Endothelial cell of umbilical vein (primary cell): ENCODE results near the gene PTPRT. TPM values are rescaled to one million over a fixed set of nuclear protein-coding genes. Genes with fewer than 3 reads are reported as not detected.

Source experiments
- BruUV-seq: library from RNA; stranded (reverse); fragments of 400-500 nt; replicated peaks from 2 replicates; lab custom pipeline; 2021; lab: Mats Ljungman, UMichigan
- CTCF ChIA-PET: fragments of 300-600, 350-600 bp; sonication (Branson Sonifier 250); formaldehyde crosslinking; loops from one replicate; lab custom pipeline; 2021; ENCODE audit warnings: antibody characterized with exemption, inconsistent platforms; lab: Charles Lee
- POLR2A ChIA-PET: fragments of 300-600, 350-600 bp; sonication (Branson Sonifier 250); formaldehyde crosslinking; loops from one replicate; lab custom pipeline; 2021; ENCODE audit warnings: antibody characterized with exemption, inconsistent platforms; lab: Charles Lee
- DNase-seq: peaks from one replicate; pipeline ENCODE4 v3.0.0-alpha.2; 2011; ENCODE audit warnings: low read depth, low spot score
- FAIRE-seq: peaks from 2 replicates; lab custom pipeline; 2011; peaks lifted over from hg19 to GRCh38; lab: Jason Lieb, UNC
- H2AFZ ChIP-seq: 2 replicates; pipeline ENCODE4 v1.6.0; 2012; ENCODE audit warnings: low read depth, low read length, control low read depth, inconsistent platforms
- H3K27ac ChIP-seq: 2 replicates; pipeline ENCODE4 v1.5.1; 2011; ENCODE audit warnings: low read depth, mild to moderate bottlenecking, control low read depth, low read length, moderate library complexity; ENCODE audit not compliant: insufficient read depth
- H3K27me3 ChIP-seq, 2 experiments: 2 replicates each; pipeline versions ENCODE4 v1.6.0 to v1.6.1; 2011; ENCODE audit warnings: low read length in 2 of 2, mixed read lengths in 1 of 2; ENCODE audit not compliant: control insufficient read depth in 2 of 2, insufficient read depth in 2 of 2
- H3K36me3 ChIP-seq, 2 experiments: 2 replicates in 1 of 2; 3 replicates in 1 of 2; pipeline ENCODE4 v1.5.1; 2011; ENCODE audit warnings: low read length in 2 of 2, mild to moderate bottlenecking in 1 of 2, moderate library complexity in 1 of 2; ENCODE audit not compliant: control insufficient read depth in 2 of 2, insufficient read depth in 2 of 2; ENCODE audit errors: extremely low read depth in 1 of 2
- H3K4me1 ChIP-seq: 3 replicates; pipeline ENCODE4 v1.5.1; 2011; ENCODE audit warnings: mild to moderate bottlenecking, low read length; ENCODE audit not compliant: control insufficient read depth, insufficient read depth; ENCODE audit errors: extremely low read depth
- H3K4me2 ChIP-seq: 2 replicates; pipeline ENCODE4 v1.6.1; 2011; ENCODE audit warnings: low read length, control low read depth, mixed read lengths; ENCODE audit not compliant: insufficient read depth
- H3K4me3 ChIP-seq, 3 experiments: fragments of 200-600 bp in 1 of 3; sonication (generic), shearing (Covaris generic) in 1 of 3; replicated peaks in 1 of 3; 2 replicates each; pipeline ENCODE4 v1.5.1; 2011 to 2016; ENCODE audit warnings: control low read depth in 3 of 3, low read length in 3 of 3, mild to moderate bottlenecking in 2 of 3, inconsistent platforms in 1 of 3, low read depth in 1 of 3, moderate library complexity in 1 of 3; ENCODE audit not compliant: insufficient read depth in 1 of 3
- H3K79me2 ChIP-seq: 2 replicates; pipeline ENCODE4 v1.6.0; 2012; ENCODE audit warnings: low read length, inconsistent platforms; ENCODE audit not compliant: control insufficient read depth, insufficient read depth
- H3K9ac ChIP-seq: replicated peaks from 2 replicates; pipeline ENCODE3; 2011; ENCODE audit warnings: low read length, control low read depth; ENCODE audit not compliant: insufficient read depth; ENCODE audit errors: extremely low read depth
- H3K9me1 ChIP-seq: replicated peaks from 3 replicates; pipeline ENCODE4 v1.6.0; 2011; ENCODE audit warnings: mild to moderate bottlenecking, low read length; ENCODE audit not compliant: control insufficient read depth, insufficient read depth; ENCODE audit errors: extremely low read depth
- H3K9me3 ChIP-seq: replicated peaks from 2 replicates; pipeline ENCODE4 v1.5.1; 2012; ENCODE audit warnings: low read length, inconsistent platforms; ENCODE audit not compliant: control insufficient read depth, insufficient read depth
- H4K20me1 ChIP-seq: replicated peaks from 2 replicates; pipeline ENCODE3; 2011; ENCODE audit warnings: mild to moderate bottlenecking, low read length; ENCODE audit not compliant: control insufficient read depth, insufficient read depth; ENCODE audit errors: extremely low read depth
- CTCF ChIP-seq, 2 donors: IDR thresholded peaks; 1 replicate in 1 of 2; 2 replicates in 1 of 2; pipeline ENCODE4 v1.5.1; 2011; ENCODE audit warnings: low read length in 2 of 2, mild to moderate bottlenecking in 2 of 2, moderate library complexity in 2 of 2, control low read depth in 1 of 2, inconsistent platforms in 1 of 2, low read depth in 1 of 2; ENCODE audit not compliant: insufficient read depth in 1 of 2; ENCODE audit errors: extremely low read depth in 1 of 2
- EZH2 ChIP-seq: IDR thresholded peaks from 2 replicates; pipeline ENCODE4 v1.6.1; 2012; ENCODE audit warnings: borderline replicate concordance, low read depth, mild to moderate bottlenecking, moderate library complexity, low read length, inconsistent platforms; ENCODE audit not compliant: severe bottlenecking
- FOS ChIP-seq: IDR thresholded peaks from 2 replicates; pipeline ENCODE4 v1.6.1; 2011; ENCODE audit warnings: mild to moderate bottlenecking, low read length, moderate library complexity, borderline replicate concordance; ENCODE audit not compliant: insufficient read depth
- GATA2 ChIP-seq: IDR thresholded peaks from 2 replicates; pipeline ENCODE4 v1.7.0; 2011; ENCODE audit warnings: low read depth, mild to moderate bottlenecking, moderate library complexity, mixed read lengths, low read length; ENCODE audit not compliant: insufficient read length, insufficient read depth
- JUN ChIP-seq: IDR thresholded peaks from 2 replicates; pipeline ENCODE4 v1.6.1; 2011; ENCODE audit warnings: borderline replicate concordance, low read depth; ENCODE audit not compliant: insufficient read length, insufficient read depth
- MAX ChIP-seq: IDR thresholded peaks from 2 replicates; pipeline ENCODE4 v1.6.1; 2011; ENCODE audit not compliant: insufficient read depth, insufficient read length
- MYC ChIP-seq: IDR thresholded peaks from one replicate; pipeline ENCODE4 v1.6.1; 2011; ENCODE audit warnings: mild to moderate bottlenecking, low read depth, low read length
- POLR2A ChIP-seq: IDR thresholded peaks from 2 replicates; pipeline ENCODE4 v1.6.1; 2012; ENCODE audit warnings: low read depth, mild to moderate bottlenecking, control low read depth, low read length
- POLR2AphosphoS5 ChIP-seq: IDR thresholded peaks from 2 replicates; pipeline ENCODE4 v1.6.1; 2012; ENCODE audit warnings: low read depth, mild to moderate bottlenecking, control low read depth, low read length, moderate library complexity; ENCODE audit not compliant: insufficient read depth
- dilution Hi-C: fragments of 300-500 bp; cut with MboI; formaldehyde crosslinking; loops from one replicate; pipeline ENCODE4 v1.15.0; 2019; ENCODE audit warnings: low sequenced_read_pairs; ENCODE audit not compliant: extremely low pct_ligation_motif_present
- intact Hi-C: fragments of 100-400 bp; cut with micrococcal nuclease; formaldehyde crosslinking; loops from one replicate; pipeline ENCODE4 v1.10.0; 2022
- polyA plus RNA-seq, 4 experiments: library from polyadenylated mRNA; depleted of rRNA in 3 of 4; stranded (reverse) in 3 of 4; unstranded in 1 of 4; fragments of >200 nt; gene quantifications; 2 replicates each; pipeline versions ENCODE4 v1.2.1 to v1.2.3, GENCODE V29; 2011 to 2012; ENCODE audit warnings: missing spikeins in 1 of 4
- total RNA-seq: library from RNA; stranded (reverse); gene quantifications from 2 replicates; pipeline ENCODE4 v1.2.3, GENCODE V29; 2021

PTPRT gene
- total and polyA plus RNA-seq, 2 donors (not counting 3 experiments of a cell fraction or from before 2014, with no cell fraction given) = not detected

DNA sequence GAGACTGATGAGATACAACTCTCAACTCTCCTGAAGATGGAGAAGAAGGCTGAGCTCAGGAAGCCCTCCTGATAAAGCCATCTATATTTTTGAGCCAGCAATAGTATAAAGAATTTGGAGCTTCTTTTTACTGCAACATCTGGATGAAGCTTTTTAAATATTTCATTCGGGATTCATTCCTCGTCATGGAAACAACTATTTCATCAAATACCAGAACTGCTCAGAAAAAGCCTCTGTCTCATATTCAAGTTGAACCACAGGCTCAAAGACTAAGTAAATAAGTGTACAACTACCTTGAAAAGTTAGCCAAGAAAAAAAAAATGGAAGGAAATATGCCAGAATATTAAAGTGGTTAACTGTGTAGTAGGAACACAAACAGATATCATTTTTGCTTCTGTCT, 37.8 kb downstream of the PTPRT start:
- no TSS peak for BruUV-seq
- Histone ChIP-seq H3K27me3 (no peaks in the 10 kb centered on the region), H3K9me1 (no peaks in the 10 kb centered on the region), H3K27ac (no peak overlapping the region), H3K4me3 (no peak overlapping the region), H3K9me3 (peaks cover 5% of the 10 kb centered on the region), H3K79me2 (no peaks in the 10 kb centered on the region), H3K36me3 (no peaks in the 10 kb centered on the region), H4K20me1 (no peaks in the 10 kb centered on the region), H3K4me2 (no peak overlapping the region), H3K9ac (no peak overlapping the region), H3K4me1 (no peaks in the 10 kb centered on the region), H2AFZ (no peak overlapping the region)
- DNase-seq (no peak), FAIRE-seq (no peak)
- TF ChIP-seq MAX (no peak), MYC (no peak)
- intact Hi-C loops (no loop called here), dilution Hi-C loops (no loop called here)
- ChIA-PET POLR2A (no interaction called here), CTCF (no interaction called here)

GRCh38 chr20:43151256-43151655, 38.5 kb downstream of the PTPRT start:
- no peaks in the 10 kb centered on the region for H3K27me3 ChIP-seq
- no peaks in the 10 kb centered on the region for H4K20me1 ChIP-seq
- no peaks in the 10 kb centered on the region for H3K4me1 ChIP-seq
- no peak overlapping the region for H3K27ac ChIP-seq
- POLR2A ChIA-PET = no interaction called here
- H3K4me3 ChIP-seq = no peak overlapping the region
- intact Hi-C loops = no loop called here
- no peaks in the 10 kb centered on the region for H3K36me3 ChIP-seq
- no peak overlapping the region for H2AFZ ChIP-seq
- H3K4me2 ChIP-seq = no peak overlapping the region
- no peak overlapping the region for H3K9ac ChIP-seq
- FAIRE-seq (no peak), DNase-seq (no peak)
- TF ChIP-seq GATA2 = no peak
- no peak for TF ChIP-seq POLR2AphosphoS5
- no peak for TF ChIP-seq FOS
- no peak for TF ChIP-seq CTCF (IDR thresholded peaks at IDR 0.05; ENCODE audit: extremely low read depth in 1 of 2, insufficient read depth in 1 of 2, low read depth in 1 of 2, low read length in 2 of 2)
- no peak for TF ChIP-seq MYC
- TF ChIP-seq JUN = no peak
- TF ChIP-seq EZH2 = no peak
- TF ChIP-seq POLR2A = no peak
- no peak for TF ChIP-seq MAX
- H3K9me3 ChIP-seq = peaks cover 5% of the 10 kb centered on the region
- H3K9me1 ChIP-seq = no peaks in the 10 kb centered on the region
- no peaks in the 10 kb centered on the region for H3K79me2 ChIP-seq
- dilution Hi-C loops = no loop called here
- BruUV-seq = no TSS peak
- CTCF ChIA-PET = no interaction called here
